GM19099 (cell line): ENCODE data around the gene DNA2.

Experiments
- POLR2A ChIP-seq: IDR thresholded peaks from 3 replicates; pipeline ENCODE4 v1.6.1; 2011; ENCODE audit warnings: low read depth; ENCODE audit not compliant: insufficient read length; ENCODE audit errors: extremely low read depth

DNA2 gene

GRCh38 chr10:68402276-68402675 lies 69.5 kb downstream of the DNA2 start:
- TF ChIP-seq POLR2A = no peak

- no peak for TF ChIP-seq POLR2A
Measured at GRCh38 chr10:68397005-68397404, 74.8 kb downstream of the DNA2 start.

- no peak for TF ChIP-seq POLR2A
Measured at GRCh38 chr10:68385740-68386139, 86.0 kb downstream of the DNA2 start.

- no peak for TF ChIP-seq POLR2A
Measured at GRCh38 chr10:68371604-68372003, 100.2 kb downstream of the DNA2 start.

- TF ChIP-seq POLR2A = no peak
Measured at GRCh38 chr10:68367121-68367520, 104.7 kb downstream of the DNA2 start.

- no peak for TF ChIP-seq POLR2A
Measured at GRCh38 chr10:68366600-68366999, 105.2 kb downstream of the DNA2 start.

- no peak for TF ChIP-seq POLR2A
Measured at GRCh38 chr10:68365611-68366010, 106.2 kb downstream of the DNA2 start.

GRCh38 chr10:68364101-68364886 lies 107.5 kb downstream of the DNA2 start:
- no peak for TF ChIP-seq POLR2A
